AG04449 (cell line): ENCODE results near the gene RNU5B-1.
A peak's percentile ranks its signal among the peaks of the same experiment; 100 is the strongest.

Experiments used
- CTCF ChIA-PET: fragments of 350-600 bp; formaldehyde crosslinking; extraction: SDS; loops from one replicate; lab custom pipeline; 2021; ENCODE audit warnings: antibody characterized with exemption; lab: Yijun Ruan, JAX
- POLR2A ChIA-PET: fragments of 400-600, 350-600 bp; formaldehyde crosslinking; extraction: SDS; loops from one replicate; lab custom pipeline; 2020; ENCODE audit warnings: antibody characterized with exemption, inconsistent platforms; lab: Yijun Ruan, JAX
- DNase-seq: peaks from one replicate; pipeline ENCODE4 v3.0.0-alpha.2; 2010; ENCODE audit warnings: low read depth, low spot score
- H3K4me3 ChIP-seq: 2 replicates; pipeline ENCODE4 v1.5.1; 2011; ENCODE audit warnings: low read depth, mild to moderate bottlenecking, control low read depth, low read length
- TF ChIP-seq, protein P1 (sequence below): IDR thresholded peaks from one replicate; pipeline ENCODE4 v1.5.1; 2011; ENCODE audit warnings: mild to moderate bottlenecking, moderate library complexity, low read length, control low read depth, inconsistent platforms; ENCODE audit not compliant: insufficient read depth; ENCODE audit errors: missing control alignments

Gene RNU5B-1

GRCh38 chr15:65304381-65305149 lies at the start of gene RNU5B-1:
Gene RNU5B-1 (plus strand): TSS chr15:65304677.
- POLR2A ChIA-PET = interaction anchor here (0.5 to 2.7 kb wide), 49 partner anchors 8 to 301 kb away, joined by 3 to 42 read pairs (median 4); partner anchors contain the start of genes CILP, CLPX, PARP16 and RNU5A-1
- TF ChIP-seq, protein P1, sequence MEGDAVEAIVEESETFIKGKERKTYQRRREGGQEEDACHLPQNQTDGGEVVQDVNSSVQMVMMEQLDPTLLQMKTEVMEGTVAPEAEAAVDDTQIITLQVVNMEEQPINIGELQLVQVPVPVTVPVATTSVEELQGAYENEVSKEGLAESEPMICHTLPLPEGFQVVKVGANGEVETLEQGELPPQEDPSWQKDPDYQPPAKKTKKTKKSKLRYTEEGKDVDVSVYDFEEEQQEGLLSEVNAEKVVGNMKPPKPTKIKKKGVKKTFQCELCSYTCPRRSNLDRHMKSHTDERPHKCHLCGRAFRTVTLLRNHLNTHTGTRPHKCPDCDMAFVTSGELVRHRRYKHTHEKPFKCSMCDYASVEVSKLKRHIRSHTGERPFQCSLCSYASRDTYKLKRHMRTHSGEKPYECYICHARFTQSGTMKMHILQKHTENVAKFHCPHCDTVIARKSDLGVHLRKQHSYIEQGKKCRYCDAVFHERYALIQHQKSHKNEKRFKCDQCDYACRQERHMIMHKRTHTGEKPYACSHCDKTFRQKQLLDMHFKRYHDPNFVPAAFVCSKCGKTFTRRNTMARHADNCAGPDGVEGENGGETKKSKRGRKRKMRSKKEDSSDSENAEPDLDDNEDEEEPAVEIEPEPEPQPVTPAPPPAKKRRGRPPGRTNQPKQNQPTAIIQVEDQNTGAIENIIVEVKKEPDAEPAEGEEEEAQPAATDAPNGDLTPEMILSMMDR = peak; percentile 85
- H3K4me3 ChIP-seq = peak within 1 kb of the TSS; percentile 56
- CTCF ChIA-PET = interaction anchor here (0.8 to 2.1 kb wide), 8 partner anchors 10 to 119 kb away, joined by 3 to 8 read pairs (median 4); partner anchors contain the start of gene CLPX
- peak; percentile 96 for DNase-seq

- ChIA-PET POLR2A (no interaction called here), CTCF (interaction anchor here (2.1 kb wide), 1 partner anchor 16 kb away, joined by 8 read pairs; no protein-coding TSS in a partner anchor)
- TF ChIP-seq, protein P1 = no peak
- no peak for DNase-seq
- no peak overlapping the region for H3K4me3 ChIP-seq
These were observed 49.7 kb upstream of the RNU5B-1 start for GRCh38 chr15:65254758-65255157.

DNA sequence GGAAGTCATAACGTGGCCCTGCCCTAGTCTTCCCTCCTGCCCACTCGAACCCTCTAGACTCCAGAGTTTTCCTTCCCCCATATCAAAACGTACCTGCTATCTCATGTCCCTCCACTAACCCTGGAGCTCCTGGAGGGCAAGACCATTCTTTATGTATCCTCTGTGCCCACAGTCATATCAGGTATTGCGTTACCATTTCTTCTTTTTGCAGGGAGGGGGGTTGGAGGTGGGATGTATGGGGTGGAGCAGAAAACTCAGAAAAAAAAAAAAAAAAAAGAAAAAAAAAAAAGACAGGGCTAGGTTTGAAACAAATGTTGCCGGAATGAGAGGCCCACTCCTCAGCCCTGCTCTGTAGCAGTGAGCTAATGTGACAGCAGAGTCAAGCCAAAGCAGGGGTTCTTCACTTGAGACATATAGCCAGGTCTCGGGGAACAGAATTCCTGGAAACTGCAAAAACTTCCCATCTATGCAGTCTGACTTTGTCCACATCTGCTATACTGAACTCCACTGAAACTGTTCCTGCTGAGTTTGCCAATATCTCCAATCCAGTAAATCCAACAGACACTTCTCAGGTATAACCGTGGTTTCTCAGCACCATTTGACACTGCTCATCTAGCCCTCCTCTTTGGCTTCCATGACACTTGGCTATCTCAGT lies 48.9 kb upstream of the RNU5B-1 start:
- CTCF ChIA-PET = interaction anchor here (2.1 kb wide), 1 partner anchor 15 kb away, joined by 8 read pairs; no protein-coding TSS in a partner anchor
- POLR2A ChIA-PET = no interaction called here
- TF ChIP-seq, protein P1 = no peak
- H3K4me3 ChIP-seq = no peak overlapping the region
- no peak for DNase-seq

DNA sequence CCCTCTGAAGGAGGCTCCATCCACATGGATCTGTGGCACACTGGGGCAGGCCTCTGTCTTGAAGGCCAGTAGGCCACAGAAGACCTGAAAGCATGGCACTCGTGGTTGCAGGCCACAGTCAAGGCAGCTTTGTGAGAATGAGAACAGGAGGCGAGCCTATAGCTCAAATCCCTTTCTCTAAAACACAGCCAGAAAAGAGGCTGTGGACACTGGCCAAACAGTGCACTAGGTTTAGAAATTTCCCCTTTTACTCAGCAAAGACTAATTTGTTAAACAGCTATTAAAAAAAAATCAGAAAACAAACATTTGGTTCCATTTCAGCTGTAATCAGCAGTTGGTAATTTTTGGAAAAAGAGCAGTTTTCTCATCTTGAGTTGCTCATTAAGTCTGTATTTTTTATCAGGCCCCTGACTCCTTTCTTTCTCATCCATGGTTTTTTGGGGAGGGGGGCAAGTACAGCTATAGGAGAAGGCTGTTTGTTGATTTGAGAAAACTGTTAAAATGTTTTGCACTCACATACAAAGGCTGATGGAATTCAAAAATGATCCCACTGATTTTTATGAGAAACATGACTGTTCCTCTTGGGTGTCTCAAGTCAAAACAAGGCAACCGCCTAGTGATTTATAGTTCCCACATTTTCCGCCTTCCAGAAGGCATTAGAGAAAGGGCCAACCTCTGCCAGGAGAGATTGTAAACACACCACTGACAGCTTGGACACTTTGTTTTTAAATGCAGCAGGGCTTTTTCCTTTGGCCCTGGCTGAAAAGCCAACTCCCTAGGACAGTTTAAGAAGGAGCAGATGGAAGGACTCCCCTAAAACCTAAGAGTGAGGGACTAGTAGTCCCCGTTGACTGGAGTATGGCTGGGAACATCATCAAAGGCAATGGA lies 45.9 kb upstream of the RNU5B-1 start:
- POLR2A ChIA-PET = no interaction called here
- TF ChIP-seq, protein P1 = no peak
- H3K4me3 ChIP-seq = no peak overlapping the region
- no peak for DNase-seq
- CTCF ChIA-PET = interaction anchor here (0.8 to 7.9 kb wide), 3 partner anchors 13 to 70 kb away, joined by 3 to 49 read pairs (median 4); no protein-coding TSS in a partner anchor

DNA sequence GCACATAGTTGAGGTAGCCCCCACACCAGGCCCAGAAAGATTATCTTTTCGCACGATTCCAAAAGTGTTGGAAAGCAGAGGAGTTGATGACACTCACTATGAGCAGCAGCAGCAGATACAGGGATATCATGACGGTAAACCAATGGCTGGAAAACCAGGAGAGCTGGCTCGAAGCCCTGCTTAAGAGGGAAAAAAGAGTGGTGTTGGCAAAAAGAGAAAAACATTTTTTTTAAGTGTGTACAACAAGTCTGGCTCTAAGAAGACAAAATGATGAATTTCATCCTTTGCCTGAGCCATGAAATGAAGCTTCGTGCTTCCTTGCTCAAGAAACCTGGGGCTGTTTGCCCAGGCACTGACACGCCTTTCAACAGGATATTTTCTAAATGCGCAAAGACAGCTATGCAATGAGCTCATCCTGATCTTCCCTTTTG lies 45.1 kb upstream of the RNU5B-1 start:
- ChIA-PET POLR2A (no interaction called here), CTCF (interaction anchor here (7.9 kb wide), 1 partner anchor 12 kb away, joined by 49 read pairs; no protein-coding TSS in a partner anchor)
- DNase-seq = no peak
- no peak overlapping the region for H3K4me3 ChIP-seq
- TF ChIP-seq, protein P1 = no peak
